CD14-positive monocyte (primary cell): ENCODE results near the gene ZFP82. TPM values are rescaled to one million over a fixed set of nuclear protein-coding genes. Genes with fewer than 3 reads are reported as not detected.

Experiments
- DNase-seq, 3 donors: peaks; one replicate each; pipeline ENCODE4 v3.0.0-alpha.2; 2011 to 2022
- H2AFZ ChIP-seq: 2 replicates; pipeline ENCODE4 v1.6.0; 2012; ENCODE audit warnings: mild to moderate bottlenecking, low read depth, low read length, inconsistent platforms; ENCODE audit not compliant: insufficient read depth, poor library complexity, severe bottlenecking
- H3K27ac ChIP-seq, 2 donors: 1 replicate in 1 of 2; 2 replicates in 1 of 2; pipeline ENCODE4 v1.5.1; 2012 to 2013; ENCODE audit warnings: low read length in 2 of 2, control low read depth in 1 of 2, inconsistent platforms in 1 of 2, low read depth in 1 of 2, mild to moderate bottlenecking in 1 of 2
- H3K27me3 ChIP-seq, 2 donors: one replicate each; pipeline versions ENCODE4 v1.6.0 to v1.6.1; 2011 to 2013; ENCODE audit warnings: low read length in 2 of 2; ENCODE audit not compliant: control insufficient read depth in 2 of 2, insufficient read depth in 2 of 2
- H3K36me3 ChIP-seq, 2 donors: replicated peaks in 1 of 2; 1 replicate in 1 of 2; 2 replicates in 1 of 2; pipeline versions ENCODE4 v1.5.1 to v1.6.1; 2012 to 2013; ENCODE audit warnings: low read length in 2 of 2, control low read depth in 1 of 2, inconsistent platforms in 1 of 2, mild to moderate bottlenecking in 1 of 2; ENCODE audit not compliant: insufficient read depth in 2 of 2, control insufficient read depth in 1 of 2
- H3K4me1 ChIP-seq, 2 donors: 1 replicate in 1 of 2; 2 replicates in 1 of 2; pipeline versions ENCODE4 v1.5.1 to v1.6.1; 2012 to 2013; ENCODE audit warnings: low read length in 2 of 2, control low read depth in 1 of 2, inconsistent platforms in 1 of 2, mild to moderate bottlenecking in 1 of 2, moderate library complexity in 1 of 2; ENCODE audit not compliant: insufficient read depth in 2 of 2, control insufficient read depth in 1 of 2
- H3K4me2 ChIP-seq: replicated peaks from 2 replicates; pipeline ENCODE3; 2012; ENCODE audit warnings: low read length, moderate library complexity, mild to moderate bottlenecking; ENCODE audit not compliant: poor library complexity, severe bottlenecking; ENCODE audit errors: extremely low read depth
- H3K4me3 ChIP-seq, 3 experiments: fragments of 200-600 bp in 1 of 3; sonication (generic) in 1 of 3; replicated peaks in 1 of 3; 1 replicate in 2 of 3; 2 replicates in 1 of 3; pipeline ENCODE4 v1.5.1; 2011 to 2013; ENCODE audit warnings: low read length in 3 of 3, mild to moderate bottlenecking in 3 of 3, control low read depth in 2 of 3, low read depth in 2 of 3, inconsistent platforms in 1 of 3, moderate library complexity in 1 of 3
- H3K79me2 ChIP-seq: 2 replicates; pipeline ENCODE4 v1.6.0; 2012; ENCODE audit warnings: mild to moderate bottlenecking, control low read depth, inconsistent platforms, low read length, moderate library complexity; ENCODE audit not compliant: insufficient read depth
- H3K9ac ChIP-seq: 2 replicates; pipeline ENCODE4 v1.6.0; 2017; ENCODE audit warnings: low read length, mild to moderate bottlenecking; ENCODE audit not compliant: insufficient read depth, poor library complexity, severe bottlenecking
- H3K9me3 ChIP-seq, 2 donors: replicated peaks in 1 of 2; 1 replicate in 1 of 2; 2 replicates in 1 of 2; pipeline versions ENCODE4 v1.5.1 to v1.6.1; 2012 to 2013; ENCODE audit warnings: low read length in 2 of 2, control low read depth in 1 of 2; ENCODE audit not compliant: control insufficient read depth in 1 of 2, insufficient read depth in 1 of 2
- H4K20me1 ChIP-seq: 2 replicates; pipeline ENCODE4 v1.6.0; 2012; ENCODE audit warnings: mild to moderate bottlenecking, low read length, control low read depth, moderate library complexity; ENCODE audit not compliant: insufficient read depth
- H3K27ac Mint-ChIP-seq, 7 donors: one replicate each; pipeline ENCODE4 v1.8.0; 2020; ENCODE audit warnings: mild to moderate bottlenecking in 7 of 7, mixed read lengths in 7 of 7, moderate library complexity in 6 of 7, inconsistent platforms in 2 of 7
- H3K27me3 Mint-ChIP-seq, 3 donors: one replicate each; pipeline ENCODE4 v1.8.0; 2021 to 2022; ENCODE audit warnings: low read depth in 3 of 3, mild to moderate bottlenecking in 3 of 3, mixed read lengths in 3 of 3, moderate library complexity in 3 of 3, inconsistent platforms in 1 of 3
- H3K36me3 Mint-ChIP-seq, 2 donors: one replicate each; pipeline ENCODE4 v1.8.0; 2020; ENCODE audit warnings: mixed read lengths in 2 of 2, inconsistent platforms in 1 of 2, mild to moderate bottlenecking in 1 of 2
- H3K4me1 Mint-ChIP-seq: one replicate; pipeline ENCODE4 v1.8.0; 2020; ENCODE audit warnings: mild to moderate bottlenecking, mixed read lengths
- H3K4me3 Mint-ChIP-seq, 2 donors: one replicate each; pipeline ENCODE4 v1.8.0; 2020; ENCODE audit warnings: mild to moderate bottlenecking in 2 of 2, mixed read lengths in 2 of 2, moderate library complexity in 1 of 2
- H3K9me3 Mint-ChIP-seq, 7 donors: one replicate each; pipeline ENCODE4 v1.8.0; 2020 to 2022; ENCODE audit warnings: mixed read lengths in 7 of 7, mild to moderate bottlenecking in 6 of 7, moderate library complexity in 6 of 7, inconsistent platforms in 2 of 7
- WGBS: methylation state at CpG from one replicate; pipeline ENCODE4 v1.1.5; 2013; ENCODE audit warnings: missing lambda C conversion rate; ENCODE audit not compliant: insufficient coverage; 5-methylcytosine and 5-hydroxymethylcytosine counted together
- intact Hi-C, 2 donors: fragments of 100-400 bp; cut with micrococcal nuclease; formaldehyde crosslinking; loops; one replicate each; pipeline versions ENCODE4 v1.15.0 to v1.15.1; 2023
- polyA plus RNA-seq, 3 donors: library from polyadenylated mRNA; depleted of rRNA in 1 of 3; unstranded in 2 of 3; stranded (reverse) in 1 of 3; fragments of 300-500 nt in 2 of 3; fragments of >200 nt in 1 of 3; fragmentation: Illumina TruSeq in 2 of 3; gene quantifications; 1 replicate in 2 of 3; 2 replicates in 1 of 3; pipeline ENCODE4 v1.2.3, GENCODE V29; 2012 to 2021
- TF ChIP-seq, protein P1 (sequence below): fragments of 200-600 bp; IDR thresholded peaks from one replicate; pipeline ENCODE4 v1.8.0; 2022; ENCODE audit warnings: antibody characterized with exemption, mild to moderate bottlenecking

Gene ZFP82
- polyA plus RNA-seq, 3 donors: 0.33 to 0.46 (median 0.45) TPM

- peaks cover 69 to 87% of the 10 kb centered on the region in 2 donors for H3K9me3 ChIP-seq
- H2AFZ ChIP-seq: no peak overlapping the region
- H3K27me3 ChIP-seq: no peaks in the 10 kb centered on the region
- Mint-ChIP-seq H3K27ac (no peak overlapping the region), H3K27me3 (peaks cover 0 to 1% (median 0%) of the 10 kb centered on the region in 3 donors), H3K36me3 (peaks cover 26 to 67% of the 10 kb centered on the region in 2 donors), H3K4me3 (no peak overlapping the region), H3K4me1 (no peaks in the 10 kb centered on the region), H3K9me3 (peaks cover 36 to 93% (median 80%) of the 10 kb centered on the region in 7 donors)
- H3K36me3 ChIP-seq: peaks cover 11 to 31% of the 10 kb centered on the region in 2 donors
- H3K4me2 ChIP-seq: no peak overlapping the region
- TF ChIP-seq, protein P1, sequence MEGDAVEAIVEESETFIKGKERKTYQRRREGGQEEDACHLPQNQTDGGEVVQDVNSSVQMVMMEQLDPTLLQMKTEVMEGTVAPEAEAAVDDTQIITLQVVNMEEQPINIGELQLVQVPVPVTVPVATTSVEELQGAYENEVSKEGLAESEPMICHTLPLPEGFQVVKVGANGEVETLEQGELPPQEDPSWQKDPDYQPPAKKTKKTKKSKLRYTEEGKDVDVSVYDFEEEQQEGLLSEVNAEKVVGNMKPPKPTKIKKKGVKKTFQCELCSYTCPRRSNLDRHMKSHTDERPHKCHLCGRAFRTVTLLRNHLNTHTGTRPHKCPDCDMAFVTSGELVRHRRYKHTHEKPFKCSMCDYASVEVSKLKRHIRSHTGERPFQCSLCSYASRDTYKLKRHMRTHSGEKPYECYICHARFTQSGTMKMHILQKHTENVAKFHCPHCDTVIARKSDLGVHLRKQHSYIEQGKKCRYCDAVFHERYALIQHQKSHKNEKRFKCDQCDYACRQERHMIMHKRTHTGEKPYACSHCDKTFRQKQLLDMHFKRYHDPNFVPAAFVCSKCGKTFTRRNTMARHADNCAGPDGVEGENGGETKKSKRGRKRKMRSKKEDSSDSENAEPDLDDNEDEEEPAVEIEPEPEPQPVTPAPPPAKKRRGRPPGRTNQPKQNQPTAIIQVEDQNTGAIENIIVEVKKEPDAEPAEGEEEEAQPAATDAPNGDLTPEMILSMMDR: no peak
- H3K79me2 ChIP-seq: peaks cover 12% of the 10 kb centered on the region
- no peak overlapping the region for H3K27ac ChIP-seq
- no peak overlapping the region for H3K4me3 ChIP-seq
- DNase-seq: no peak
- intact Hi-C loops: loop anchor here (10.0 kb wide), 2 partner anchors 203 to 483 kb away; partner anchors contain the start of genes ZNF345 (in 1 of the 2) and ZNF529 (in 1 of the 2)
- H3K4me1 ChIP-seq: no peaks in the 10 kb centered on the region
- no peak overlapping the region for H3K9ac ChIP-seq
- no peaks in the 10 kb centered on the region for H4K20me1 ChIP-seq
These were observed 46.6 kb downstream of the ZFP82 start for GRCh38 chr19:36371886-36372285.

- Histone ChIP-seq H2AFZ (no peak overlapping the region), H3K4me1 (no peaks in the 10 kb centered on the region), H3K9ac (no peak overlapping the region), H3K27ac (no peak overlapping the region), H3K9me3 (peaks cover 68 to 89% of the 10 kb centered on the region in 2 donors), H3K27me3 (no peaks in the 10 kb centered on the region), H4K20me1 (no peaks in the 10 kb centered on the region), H3K36me3 (peaks cover 62 to 92% of the 10 kb centered on the region in 2 donors), H3K4me3 (no peak overlapping the region), H3K4me2 (no peak overlapping the region), H3K79me2 (no peaks in the 10 kb centered on the region)
- WGBS: 100% methylated on average over 2 of the region's 6 CpGs
- H3K27ac Mint-ChIP-seq: no peak overlapping the region
- H3K9me3 Mint-ChIP-seq: peaks cover 43 to 87% (median 76%) of the 10 kb centered on the region in 7 donors
- H3K36me3 Mint-ChIP-seq: peaks cover 77 to 88% of the 10 kb centered on the region in 2 donors
- intact Hi-C loops: no loop called here
- TF ChIP-seq, protein P1: no peak
- no peaks in the 10 kb centered on the region for H3K4me1 Mint-ChIP-seq
- no peak overlapping the region for H3K4me3 Mint-ChIP-seq
- H3K27me3 Mint-ChIP-seq: peaks cover 0 to 2% (median 0%) of the 10 kb centered on the region in 3 donors
- DNase-seq: no peak
These were observed 54.6 kb downstream of the ZFP82 start for GRCh38 chr19:36363845-36364244.

Other genes starting within 250 kb of the ZFP82 start
- gene ZNF565, start 204.0 kb downstream of the ZFP82 start, polyA plus RNA-seq: 1 to 10 TPM; 1.5 to 3.5 (median 2.1) TPM
- 10 to 100 TPM; 12.2 to 26.5 (median 15.8) TPM for gene ZNF146, start 203.5 kb downstream of the ZFP82 start, polyA plus RNA-seq
- gene ZFP14, start 39.4 kb downstream of the ZFP82 start, polyA plus RNA-seq: 1 to 10 TPM in 2 of 3 donors, under 1 TPM in 1; 0.72 to 1.9 (median 1.1) TPM
- gene ZNF566, start 70.9 kb upstream of the ZFP82 start, polyA plus RNA-seq: 1 to 10 TPM in 2 of 3 donors, under 1 TPM in 1; 0.95 to 3.9 (median 3.6) TPM
- 1 to 10 TPM in 2 of 3 donors, under 1 TPM in 1; 0.88 to 2.1 (median 1.2) TPM for gene ZNF260, start 109.6 kb upstream of the ZFP82 start, polyA plus RNA-seq
- gene ZNF529, start 154.6 kb upstream of the ZFP82 start, polyA plus RNA-seq: 1 to 10 TPM; 1.1 to 2.7 (median 1.3) TPM
- under 1 TPM in 2 of 3 donors, not detected in 1; 0.37 to 0.63 TPM for gene ZNF382, start 186.7 kb upstream of the ZFP82 start, polyA plus RNA-seq
- gene ZNF461, start 248.2 kb upstream of the ZFP82 start, polyA plus RNA-seq: 1 to 10 TPM in 2 of 3 donors, not detected in 1; 1.2 to 2.2 TPM